SU-DHL-6 (cell line): Measurements from ENCODE around the gene ZNF440.

Source experiments
- H2AFZ ChIP-seq: fragments of 200-600 bp; sonication (generic); 2 replicates; pipeline ENCODE4 v1.6.1; 2014; ENCODE audit warnings: low read depth, mild to moderate bottlenecking, moderate library complexity, mixed read lengths, antibody characterized with exemption, low read length; ENCODE audit not compliant: severe bottlenecking
- H3F3A ChIP-seq: fragments of 200-600 bp; shearing (Covaris generic); 2 replicates; pipeline ENCODE4 v1.6.0; 2016; ENCODE audit warnings: antibody characterized with exemption, mild to moderate bottlenecking; ENCODE audit not compliant: insufficient read depth
- H3K27ac ChIP-seq: fragments of 200-600 bp; sonication (generic); 2 replicates; pipeline ENCODE4 v1.5.1; 2016; ENCODE audit warnings: low read depth, mild to moderate bottlenecking, low read length, moderate library complexity, mixed read lengths
- H3K27me3 ChIP-seq: fragments of 200-600 bp; sonication (generic), shearing (Covaris generic); 2 replicates; pipeline ENCODE4 v1.6.0; 2014; ENCODE audit warnings: mild to moderate bottlenecking, low read length
- H3K36me3 ChIP-seq: fragments of 200-600 bp; sonication (generic); 2 replicates; pipeline ENCODE4 v1.6.1; 2014; ENCODE audit warnings: mild to moderate bottlenecking, low read length, mixed read lengths
- H3K4me2 ChIP-seq: fragments of 300-600, 200-600 bp; shearing (Covaris generic), sonication (generic); 2 replicates; pipeline ENCODE4 v1.6.0; 2014; ENCODE audit warnings: low read length, low read depth, mild to moderate bottlenecking; ENCODE audit not compliant: poor library complexity, severe bottlenecking
- H3K4me3 ChIP-seq: fragments of 200-600 bp; sonication (generic); 2 replicates; pipeline ENCODE4 v1.5.1; 2014; ENCODE audit warnings: antibody characterized with exemption, low read length, mild to moderate bottlenecking, mixed read lengths; ENCODE audit not compliant: insufficient read depth, poor library complexity, severe bottlenecking
- H3K79me2 ChIP-seq: fragments of 200-600 bp; sonication (generic); 2 replicates; pipeline ENCODE4 v1.6.1; 2014; ENCODE audit warnings: mild to moderate bottlenecking, low read length, moderate library complexity; ENCODE audit not compliant: insufficient read depth
- H3K9ac ChIP-seq: fragments of 200-600 bp; sonication (generic); 2 replicates; pipeline ENCODE4 v1.7.0; 2014; ENCODE audit warnings: mild to moderate bottlenecking, low read length
- H3K9me2 ChIP-seq: fragments of 200-600 bp; sonication (generic); replicated peaks from 2 replicates; pipeline ENCODE4 v1.6.1; 2014; ENCODE audit warnings: low read length; ENCODE audit not compliant: insufficient read depth
- H3K9me3 ChIP-seq: fragments of 200-600 bp; sonication (generic); 2 replicates; pipeline ENCODE4 v1.6.1; 2014; ENCODE audit warnings: low read length, mixed read lengths; ENCODE audit not compliant: insufficient read depth
- H4K20me1 ChIP-seq: fragments of 200-600 bp; sonication (generic); 2 replicates; pipeline ENCODE4 v1.6.1; 2014; ENCODE audit warnings: low read depth, mild to moderate bottlenecking, antibody characterized with exemption, low read length, moderate library complexity, mixed read lengths
- EZH2phosphoT487 ChIP-seq: fragments of 200-600 bp; sonication (generic), shearing (Covaris generic); conservative IDR thresholded peaks from 2 replicates; pipeline ENCODE4 v1.6.1; 2018; ENCODE audit warnings: mild to moderate bottlenecking, antibody characterized with exemption, low read length, moderate library complexity, mixed read lengths
- TF ChIP-seq, protein P1 (sequence below): fragments of 200-600 bp; sonication (generic); IDR thresholded peaks from one replicate; pipeline ENCODE4 v1.5.1; 2017; ENCODE audit warnings: antibody characterized with exemption, mild to moderate bottlenecking, low read length, moderate library complexity; ENCODE audit not compliant: insufficient read depth, poor library complexity, severe bottlenecking

Gene ZNF440

DNA sequence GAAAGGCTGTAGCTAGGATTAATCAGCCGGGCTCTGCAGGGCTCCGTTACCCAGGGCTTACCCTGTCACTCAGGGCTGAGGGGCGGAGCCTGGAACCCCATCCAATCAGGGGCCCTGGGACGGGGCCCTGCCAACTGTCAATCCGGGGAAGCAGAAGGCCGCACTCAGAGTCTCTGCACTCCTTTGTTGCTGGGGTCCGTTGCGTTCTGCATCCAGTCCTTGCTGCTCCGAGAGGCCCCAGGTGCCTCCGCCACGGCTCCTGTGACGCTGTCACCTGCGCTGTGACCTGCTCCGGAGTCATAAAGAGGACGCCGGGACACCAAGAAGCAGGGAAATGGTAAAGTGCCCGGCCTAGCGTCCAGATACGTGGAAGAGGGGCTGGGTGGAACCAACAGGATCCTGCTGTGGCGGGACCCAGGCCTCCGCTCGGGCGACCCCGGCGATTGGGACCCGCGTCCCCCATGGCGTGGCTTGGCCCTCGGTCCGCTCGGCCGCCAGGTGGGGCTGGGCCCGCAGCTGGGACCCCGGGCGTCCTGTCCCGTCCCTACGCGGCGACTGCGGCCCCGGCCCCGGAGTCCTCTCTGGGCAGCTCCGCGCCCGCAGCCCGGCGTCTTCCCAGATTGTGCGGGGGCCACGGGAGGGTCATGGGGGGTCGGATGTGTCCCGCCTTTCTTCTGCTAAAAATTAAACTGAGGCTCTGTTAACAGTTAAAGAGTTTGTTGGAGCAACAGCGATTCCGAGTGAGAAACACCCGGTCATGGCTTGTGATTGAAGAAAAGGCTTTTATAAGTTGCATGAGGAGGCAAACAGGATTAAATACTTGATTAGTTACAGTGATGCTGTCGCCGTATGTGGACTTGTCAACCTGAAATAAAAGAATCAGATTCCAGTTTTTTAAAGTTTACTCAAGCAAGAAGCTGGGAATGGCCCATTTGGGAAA lies 15.4 kb upstream of the ZNF440 start, which contains the start of gene ZNF491:
Gene ZNF491, plus strand, starts transcription at position 133 of the 940 bp plus-strand sequence. CDS start 7,431 bp downstream, outside the sequence.
- Histone ChIP-seq H3K9me2 (no peaks in the 10 kb centered on the region), H3K9ac (no peak within 1 kb of the TSS), H3K4me2 (peak within 1 kb of the TSS; percentile 9), H3K27ac (no peak within 1 kb of the TSS), H3K36me3 (no peaks in the 10 kb centered on the region), H3K4me3 (no peak within 1 kb of the TSS), H3K27me3 (no peaks in the 10 kb centered on the region), H3K79me2 (no peaks in the 10 kb centered on the region), H4K20me1 (no peaks in the 10 kb centered on the region), H2AFZ (no peak within 1 kb of the TSS), H3F3A (no peaks in the 10 kb centered on the region), H3K9me3 (0 out of 2 replicates have a peak, but pooled peaks cover 3% of the 10 kb centered on the region)
- TF ChIP-seq, protein P1, sequence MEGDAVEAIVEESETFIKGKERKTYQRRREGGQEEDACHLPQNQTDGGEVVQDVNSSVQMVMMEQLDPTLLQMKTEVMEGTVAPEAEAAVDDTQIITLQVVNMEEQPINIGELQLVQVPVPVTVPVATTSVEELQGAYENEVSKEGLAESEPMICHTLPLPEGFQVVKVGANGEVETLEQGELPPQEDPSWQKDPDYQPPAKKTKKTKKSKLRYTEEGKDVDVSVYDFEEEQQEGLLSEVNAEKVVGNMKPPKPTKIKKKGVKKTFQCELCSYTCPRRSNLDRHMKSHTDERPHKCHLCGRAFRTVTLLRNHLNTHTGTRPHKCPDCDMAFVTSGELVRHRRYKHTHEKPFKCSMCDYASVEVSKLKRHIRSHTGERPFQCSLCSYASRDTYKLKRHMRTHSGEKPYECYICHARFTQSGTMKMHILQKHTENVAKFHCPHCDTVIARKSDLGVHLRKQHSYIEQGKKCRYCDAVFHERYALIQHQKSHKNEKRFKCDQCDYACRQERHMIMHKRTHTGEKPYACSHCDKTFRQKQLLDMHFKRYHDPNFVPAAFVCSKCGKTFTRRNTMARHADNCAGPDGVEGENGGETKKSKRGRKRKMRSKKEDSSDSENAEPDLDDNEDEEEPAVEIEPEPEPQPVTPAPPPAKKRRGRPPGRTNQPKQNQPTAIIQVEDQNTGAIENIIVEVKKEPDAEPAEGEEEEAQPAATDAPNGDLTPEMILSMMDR: no peak
- TF ChIP-seq EZH2phosphoT487: no peak

GRCh38 chr19:11806354-11807098 lies 7.5 kb upstream of the ZNF440 start:
- Histone ChIP-seq H3K9me2 (no peaks in the 10 kb centered on the region), H3K9ac (no peak overlapping the region), H4K20me1 (no peaks in the 10 kb centered on the region), H3K9me3 (peaks cover 30% of the 10 kb centered on the region; the same call in 1 of the 2 replicates), H3K36me3 (no peaks in the 10 kb centered on the region), H3K4me3 (no peak overlapping the region), H3K27ac (no peak overlapping the region), H2AFZ (no peak overlapping the region), H3K4me2 (no peak overlapping the region), H3K79me2 (no peaks in the 10 kb centered on the region), H3F3A (no peaks in the 10 kb centered on the region), H3K27me3 (no peaks in the 10 kb centered on the region)
- TF ChIP-seq, protein P1: no peak
- TF ChIP-seq EZH2phosphoT487: no peak

DNA sequence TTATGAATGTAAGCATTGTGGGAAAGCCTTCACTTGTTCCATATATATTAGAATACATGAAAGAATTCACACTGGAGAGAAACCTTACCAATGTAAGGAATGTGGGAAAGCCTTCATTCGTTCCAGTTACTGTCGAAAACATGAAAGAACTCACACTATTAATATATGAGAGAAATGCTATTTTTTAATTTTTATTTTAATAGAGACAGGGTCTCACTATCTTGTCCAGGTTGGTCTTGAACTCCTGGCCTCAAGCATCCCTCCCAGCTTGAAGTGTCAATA lies 7.0 kb upstream of the ZNF440 start:
- no peak for TF ChIP-seq EZH2phosphoT487
- TF ChIP-seq, protein P1: no peak

More for the DNA sequence above, 7.0 kb upstream of the ZNF440 start:
- Histone ChIP-seq H2AFZ (no peak overlapping the region), H3K4me3 (no peak overlapping the region), H3K36me3 (no peaks in the 10 kb centered on the region), H3K9me2 (no peaks in the 10 kb centered on the region), H3F3A (no peaks in the 10 kb centered on the region), H4K20me1 (no peaks in the 10 kb centered on the region), H3K79me2 (no peaks in the 10 kb centered on the region), H3K27ac (no peak overlapping the region), H3K9ac (no peak overlapping the region), H3K27me3 (no peaks in the 10 kb centered on the region), H3K9me3 (peaks cover 30% of the 10 kb centered on the region; the same call in 1 of the 2 replicates), H3K4me2 (no peak overlapping the region)
